ENCODE data around the gene AMD1.

DNA sequence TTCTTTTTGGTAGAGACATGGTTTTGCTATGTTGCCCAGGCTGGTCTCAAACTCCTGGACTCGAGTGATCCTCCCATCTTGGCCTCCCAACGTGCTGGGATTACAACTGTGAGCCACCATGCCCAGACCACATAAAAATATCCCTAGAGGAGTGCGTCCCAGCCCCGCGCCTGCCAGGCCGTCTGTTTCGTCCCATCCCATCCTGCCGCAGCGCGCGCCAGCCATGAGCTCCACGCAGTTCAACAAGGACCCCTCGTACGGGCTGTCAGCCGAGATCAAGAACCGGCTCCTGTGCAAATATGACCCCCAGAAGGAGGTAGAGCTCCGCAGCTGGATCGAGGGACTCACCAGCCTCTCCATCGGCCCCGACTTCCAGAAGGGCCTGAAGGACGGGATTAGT, 16.6 kb upstream of the AMD1 start:
- TF ChIP-seq, protein P1, sequence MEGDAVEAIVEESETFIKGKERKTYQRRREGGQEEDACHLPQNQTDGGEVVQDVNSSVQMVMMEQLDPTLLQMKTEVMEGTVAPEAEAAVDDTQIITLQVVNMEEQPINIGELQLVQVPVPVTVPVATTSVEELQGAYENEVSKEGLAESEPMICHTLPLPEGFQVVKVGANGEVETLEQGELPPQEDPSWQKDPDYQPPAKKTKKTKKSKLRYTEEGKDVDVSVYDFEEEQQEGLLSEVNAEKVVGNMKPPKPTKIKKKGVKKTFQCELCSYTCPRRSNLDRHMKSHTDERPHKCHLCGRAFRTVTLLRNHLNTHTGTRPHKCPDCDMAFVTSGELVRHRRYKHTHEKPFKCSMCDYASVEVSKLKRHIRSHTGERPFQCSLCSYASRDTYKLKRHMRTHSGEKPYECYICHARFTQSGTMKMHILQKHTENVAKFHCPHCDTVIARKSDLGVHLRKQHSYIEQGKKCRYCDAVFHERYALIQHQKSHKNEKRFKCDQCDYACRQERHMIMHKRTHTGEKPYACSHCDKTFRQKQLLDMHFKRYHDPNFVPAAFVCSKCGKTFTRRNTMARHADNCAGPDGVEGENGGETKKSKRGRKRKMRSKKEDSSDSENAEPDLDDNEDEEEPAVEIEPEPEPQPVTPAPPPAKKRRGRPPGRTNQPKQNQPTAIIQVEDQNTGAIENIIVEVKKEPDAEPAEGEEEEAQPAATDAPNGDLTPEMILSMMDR (IDR thresholded peaks at IDR 0.05), result no peak
- no peak for TF ChIP-seq POLR2A (IDR thresholded peaks at IDR 0.05)

Data from testis (tissue), 2 donors.